HK-2 (cell line): ENCODE results near the gene CNOT1.
"Not testable (repeated sequence)": the region's sequence is repeated elsewhere in the genome, so short reads cannot be mapped to it uniquely, and the experiment has no call there.

Source experiments
- DNase-seq: peaks from one replicate; pipeline ENCODE4 v3.0.0-alpha.2; 2018; ENCODE audit not compliant: unreplicated experiment

Gene CNOT1

GRCh38 chr16:58582133-58582532, 47.5 kb downstream of the CNOT1 start:
- no peak for DNase-seq

DNA sequence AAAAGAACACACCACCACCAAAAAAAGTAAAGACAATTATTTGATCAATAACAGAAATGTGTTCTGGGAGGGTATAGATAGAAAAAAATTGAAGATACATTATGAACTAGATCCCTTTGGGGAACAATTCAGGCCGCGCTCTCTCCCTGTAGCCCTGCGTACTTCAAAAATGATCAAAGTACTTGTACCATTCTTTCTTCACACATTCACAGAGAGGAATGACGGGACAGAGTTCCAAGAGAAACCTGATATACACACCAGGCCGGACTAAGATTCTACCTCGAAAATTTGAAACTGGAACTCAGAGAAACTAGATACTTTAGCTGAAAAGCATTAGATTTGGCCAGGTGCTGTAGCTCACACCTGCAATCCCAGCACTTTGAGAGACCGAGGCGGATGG, 50.0 kb downstream of the CNOT1 start:
- DNase-seq: no peak

DNA sequence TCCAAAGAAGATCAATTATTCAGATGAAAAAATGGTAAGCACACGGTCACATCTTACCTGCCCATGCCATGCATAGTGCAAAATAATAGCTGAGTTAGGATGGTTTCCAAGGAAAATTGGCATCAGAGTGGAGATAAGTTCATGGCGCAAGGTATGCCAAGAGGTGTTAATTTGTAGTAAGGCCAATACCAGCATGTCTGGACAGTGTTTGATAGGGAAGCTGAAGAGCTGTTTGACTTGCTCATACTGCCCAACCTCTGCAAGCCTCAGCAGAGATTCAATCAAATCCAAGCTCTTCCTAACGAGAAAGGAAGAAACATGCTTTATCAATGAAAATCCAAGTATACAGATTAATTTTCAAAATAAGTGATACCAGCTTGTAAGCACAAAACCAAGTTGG, 51.0 kb downstream of the CNOT1 start:
- no peak for DNase-seq

DNA sequence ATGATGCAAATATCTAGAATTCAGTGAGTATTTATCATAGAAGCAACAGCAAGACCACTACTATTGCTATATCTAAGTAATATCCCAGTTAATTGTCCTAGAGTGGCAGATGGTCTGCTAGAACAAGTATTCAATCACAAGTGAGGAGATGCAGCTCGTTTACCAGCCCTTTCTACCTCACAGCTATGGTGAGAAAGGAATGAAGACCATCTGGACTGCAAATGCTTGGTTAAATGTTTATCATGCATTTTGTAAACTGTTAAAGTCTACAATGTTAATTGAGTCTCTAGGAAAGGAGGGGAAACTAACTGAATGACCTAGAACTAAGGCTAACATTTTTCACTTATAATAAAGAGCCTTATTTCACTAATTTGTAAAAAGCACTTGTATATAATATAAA, 52.5 kb downstream of the CNOT1 start:
- DNase-seq: no peak

DNA sequence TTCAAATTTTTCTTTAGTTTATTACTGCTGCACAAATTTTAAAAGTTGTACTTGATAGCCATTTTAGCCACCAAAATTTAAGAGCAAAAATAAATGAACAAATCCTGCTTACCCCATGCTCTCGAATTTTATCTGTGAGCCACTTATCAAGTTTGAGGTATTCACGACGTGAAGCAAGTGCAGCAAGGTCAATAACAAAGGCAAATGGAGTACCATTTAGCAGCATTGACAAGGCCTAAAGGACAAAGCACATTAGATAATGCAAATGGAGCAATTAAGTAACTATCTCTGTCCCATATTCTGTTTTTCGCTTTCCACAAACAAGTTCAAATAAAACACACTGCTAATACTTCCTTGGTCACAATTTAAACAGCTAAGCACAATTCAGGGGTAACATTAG, 54.7 kb downstream of the CNOT1 start:
- no peak for DNase-seq

- not testable (repeated sequence) for DNase-seq
These were observed 63.9 kb downstream of the CNOT1 start for GRCh38 chr16:58565697-58566096.

DNA sequence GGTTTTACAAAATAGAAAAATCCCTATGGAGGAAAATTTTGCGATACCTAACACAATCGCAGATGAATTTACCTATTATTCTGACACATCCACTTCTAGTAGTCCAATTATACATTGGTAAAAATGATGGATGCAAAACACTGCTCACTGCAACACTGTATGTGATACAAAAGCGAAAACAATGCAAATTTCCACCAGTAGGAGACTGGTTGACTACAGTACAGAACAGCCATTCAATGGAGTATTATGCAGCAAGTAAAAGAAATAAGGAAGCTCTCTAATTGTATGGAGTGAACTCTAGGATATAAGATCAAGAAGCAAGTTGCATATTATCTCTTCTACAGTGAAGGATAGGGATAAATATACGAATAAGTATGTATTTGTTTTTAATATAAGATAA, 65.9 kb downstream of the CNOT1 start:
- DNase-seq: no peak

DNA sequence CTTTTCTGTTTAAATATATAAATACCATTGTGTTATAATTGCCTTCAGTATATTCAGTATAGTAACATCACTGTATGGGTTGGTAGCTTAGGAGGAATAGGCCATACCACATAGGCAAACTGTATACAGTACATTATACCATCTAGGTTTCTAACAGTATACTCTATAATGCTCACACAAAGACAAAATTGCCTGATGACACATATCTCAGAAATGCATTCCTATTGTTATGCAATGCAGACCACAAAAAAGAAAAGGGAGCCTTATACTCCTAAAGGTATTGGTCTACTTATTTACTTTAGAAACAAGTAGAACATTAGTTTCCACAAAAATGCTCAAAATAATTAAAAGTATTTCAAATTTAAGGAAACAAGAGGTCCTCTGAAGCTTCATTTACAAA, 66.4 kb downstream of the CNOT1 start:
- DNase-seq: no peak

DNA sequence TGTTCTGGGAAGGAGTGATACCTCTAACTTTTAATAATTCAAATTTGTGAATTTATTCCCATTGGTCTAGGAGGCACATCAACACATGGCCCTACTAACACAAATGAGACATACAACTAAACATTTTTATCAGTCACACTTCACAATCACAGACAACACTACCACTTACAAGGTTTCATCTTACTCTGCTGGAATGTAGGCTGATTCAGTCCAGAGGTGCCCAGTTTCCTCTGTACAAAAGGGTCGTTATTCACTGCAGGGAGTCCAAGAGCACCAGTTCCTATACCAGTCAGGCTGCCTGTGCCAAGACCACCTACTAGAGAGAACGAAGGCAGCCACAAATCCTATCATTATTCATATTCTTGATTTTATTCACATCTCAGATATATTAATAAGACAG, 72.9 kb downstream of the CNOT1 start:
- DNase-seq: no peak

- no peak for DNase-seq
These were observed 78.1 kb downstream of the CNOT1 start for GRCh38 chr16:58551496-58551895.

DNA sequence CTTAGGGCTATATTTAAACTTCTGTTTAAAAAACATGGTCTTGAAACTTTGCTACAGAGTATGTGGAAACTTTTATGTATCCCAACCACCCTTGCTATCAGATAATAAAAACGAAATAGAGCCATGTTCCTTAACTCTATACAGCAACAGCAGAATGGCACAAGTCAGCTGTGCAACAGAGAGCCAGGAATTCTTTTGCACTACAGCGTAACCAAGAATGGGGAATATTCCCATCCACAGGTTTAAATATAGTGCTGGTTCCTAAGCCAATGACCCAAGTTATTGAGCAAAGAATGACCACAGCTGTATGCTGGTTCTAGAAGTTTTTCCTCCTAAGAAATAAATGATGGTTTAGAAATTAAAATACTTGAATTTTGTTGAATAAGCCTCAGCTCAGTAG, 81.2 kb downstream of the CNOT1 start:
- DNase-seq: no peak

- no peak for DNase-seq
These were observed 85.9 kb downstream of the CNOT1 start for GRCh38 chr16:58543685-58544084.

- DNase-seq: no peak
These were observed 87.3 kb downstream of the CNOT1 start for GRCh38 chr16:58542291-58542690.

GRCh38 chr16:58541711-58542110, 87.9 kb downstream of the CNOT1 start:
- no peak for DNase-seq

DNA sequence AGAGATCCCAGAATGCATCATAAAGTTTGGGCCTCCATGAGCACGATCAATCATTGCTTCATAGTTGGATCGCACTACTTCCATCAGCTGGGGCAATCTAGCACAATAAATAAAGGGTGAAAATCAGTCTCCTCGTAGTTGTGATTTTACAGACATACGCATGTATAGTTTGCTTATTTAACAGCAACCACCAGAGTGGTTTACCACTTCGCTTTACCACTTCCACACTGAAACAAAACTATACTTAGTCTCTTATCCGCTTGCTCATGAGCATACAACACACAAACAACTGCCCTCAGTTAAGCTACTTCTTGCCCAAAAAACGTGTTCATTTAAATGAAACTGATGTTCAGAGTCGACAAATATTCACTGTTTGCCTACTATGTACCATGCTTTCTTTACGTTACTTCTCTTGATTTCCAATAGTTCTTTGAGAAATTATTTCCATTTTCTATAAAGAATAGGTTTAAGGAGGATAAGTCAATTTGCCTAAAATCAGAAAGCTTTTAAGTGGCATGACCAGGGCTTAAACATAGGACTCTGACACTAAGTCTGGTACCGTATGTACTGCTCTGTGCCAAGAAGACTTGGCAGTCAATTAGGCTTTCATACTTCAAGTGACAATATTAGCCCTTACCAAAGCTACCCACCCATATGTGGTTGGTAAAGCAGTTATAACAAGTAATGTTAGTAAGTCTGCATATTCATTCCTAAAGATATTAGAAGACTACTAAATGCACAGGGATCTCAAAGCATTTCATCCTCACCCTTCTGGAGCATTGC, 92.3 kb downstream of the CNOT1 start:
- no peak for DNase-seq

GRCh38 chr16:58536278-58536677, 93.3 kb downstream of the CNOT1 start:
- no peak for DNase-seq

GRCh38 chr16:58535100-58535499, 94.5 kb downstream of the CNOT1 start:
- no peak for DNase-seq

DNA sequence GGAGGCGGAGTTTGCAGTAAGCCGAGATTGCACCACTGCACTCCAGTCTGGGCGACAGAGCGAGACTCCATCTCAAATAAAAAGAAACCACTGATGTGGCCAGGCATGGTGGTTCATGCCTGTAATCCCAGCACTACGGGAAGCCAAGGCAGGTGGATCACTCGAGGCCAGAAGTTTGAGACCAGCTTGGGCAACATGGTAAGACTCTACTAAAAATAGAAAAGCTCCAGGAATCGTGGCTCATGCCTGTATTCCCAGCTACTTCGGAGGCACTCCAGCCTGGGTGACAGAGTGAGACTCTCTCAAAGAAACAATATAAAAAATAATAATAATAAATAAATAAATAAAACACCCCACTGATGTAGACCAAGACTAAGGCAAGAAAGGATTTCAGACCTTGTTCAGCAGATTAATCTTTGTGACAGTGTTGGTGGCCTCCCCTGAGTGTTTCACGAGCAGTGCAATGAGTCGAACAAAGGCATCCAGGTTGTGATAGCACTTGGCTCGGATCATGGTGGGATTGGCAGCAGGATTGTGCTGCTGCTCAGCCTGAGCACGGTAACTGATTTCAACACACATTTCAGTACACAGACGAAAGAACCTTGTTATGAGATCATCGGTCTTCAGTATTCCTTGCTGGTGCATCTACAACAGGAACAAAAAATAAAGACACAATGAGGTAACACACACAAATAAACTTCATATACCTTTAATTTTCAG, 95.7 kb downstream of the CNOT1 start:
- no peak for DNase-seq

DNA sequence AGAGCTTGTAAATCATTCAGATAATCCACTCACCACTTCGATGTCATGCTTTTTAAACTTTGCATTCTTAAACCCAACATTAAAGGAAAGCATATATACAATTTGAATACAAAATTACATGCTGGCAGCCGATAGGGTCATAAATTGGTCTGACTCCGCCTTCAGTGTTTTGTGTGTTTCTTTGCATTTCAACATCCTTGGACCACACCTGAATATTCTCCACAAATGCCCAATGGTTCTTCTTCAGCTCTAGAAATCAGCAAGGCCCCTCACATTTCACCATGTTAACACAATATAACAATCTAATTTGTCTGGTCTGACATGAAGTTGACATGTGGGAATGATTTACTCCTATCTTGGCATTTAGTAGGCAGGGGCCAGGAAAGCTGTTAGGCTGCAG, 97.2 kb downstream of the CNOT1 start:
- DNase-seq: no peak

DNA sequence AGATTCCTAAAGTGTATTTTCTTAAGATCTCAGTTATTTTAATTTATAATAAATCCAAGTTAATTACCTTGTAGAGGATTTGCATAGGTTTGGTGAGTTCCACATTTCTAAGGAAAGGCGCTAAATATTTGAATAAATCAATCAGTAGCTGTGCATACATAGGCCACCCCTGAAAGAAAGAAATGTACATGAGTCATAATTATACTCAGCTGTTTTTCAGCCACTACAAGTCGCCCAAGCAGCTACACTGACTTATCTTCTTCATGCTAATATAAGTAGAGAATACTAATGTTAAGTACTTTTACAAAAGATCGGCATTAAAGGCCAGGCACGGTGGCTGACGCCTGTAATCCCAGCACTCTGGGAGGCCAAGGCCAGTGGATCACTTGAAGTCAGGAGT, 99.4 kb downstream of the CNOT1 start:
- DNase-seq: no peak

GRCh38 chr16:58519707-58520106, 109.9 kb downstream of the CNOT1 start:
- no peak for DNase-seq

DNA sequence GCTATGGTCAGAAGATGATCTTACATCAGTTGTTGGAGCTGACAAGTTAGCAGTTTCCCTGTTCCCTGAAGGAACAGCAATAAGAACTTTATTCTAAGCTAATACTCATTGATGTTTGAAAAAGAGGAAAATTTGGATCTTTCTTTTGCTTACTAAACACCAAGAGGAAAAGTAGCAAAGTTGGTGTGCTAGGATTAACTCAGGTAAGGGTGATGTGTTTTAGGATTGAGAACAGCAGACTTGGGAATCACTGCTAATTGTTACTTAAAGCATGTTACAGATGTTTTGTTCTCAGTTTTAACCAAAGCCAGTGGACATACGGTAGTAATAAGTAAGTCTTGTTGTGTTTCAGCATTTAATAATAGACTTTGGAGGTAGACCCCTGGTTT, 110.7 kb downstream of the CNOT1 start:
- no peak for DNase-seq
